Kidney (tissue), 14 donors: ENCODE measurements around the gene POLL. TPM values are rescaled to one million over a fixed set of nuclear protein-coding genes. Genes with fewer than 3 reads are reported as not detected.

ENCODE experiments used
- DNase-seq, 5 donors: peaks; one replicate each; pipeline ENCODE4 v3.0.0-alpha.2; 2013 to 2020
- FAIRE-seq: peaks from 2 replicates; lab custom pipeline; 2012; peaks lifted over from hg19 to GRCh38; lab: Jason Lieb, UNC
- H3K27ac ChIP-seq, 2 donors: one replicate each; pipeline ENCODE4 v1.7.0; 2013; ENCODE audit warnings: low read depth in 2 of 2, low read length in 2 of 2, inconsistent platforms in 1 of 2
- H3K27me3 ChIP-seq: one replicate; pipeline ENCODE4 v1.7.1; 2013; ENCODE audit warnings: low read length, inconsistent platforms; ENCODE audit not compliant: control insufficient read depth, insufficient read depth
- H3K36me3 ChIP-seq, 3 donors: one replicate each; pipeline versions ENCODE4 v1.7.0 to v1.7.1; 2013; ENCODE audit warnings: low read length in 3 of 3, control low read depth in 1 of 3, inconsistent platforms in 1 of 3; ENCODE audit not compliant: insufficient read depth in 3 of 3, control insufficient read depth in 2 of 3
- H3K4me1 ChIP-seq, 3 donors: one replicate each; pipeline versions ENCODE4 v1.7.0 to v1.7.1; 2013; ENCODE audit warnings: low read length in 3 of 3, inconsistent platforms in 1 of 3, low read depth in 1 of 3; ENCODE audit not compliant: control insufficient read depth in 2 of 3, insufficient read depth in 2 of 3
- H3K4me3 ChIP-seq, 3 donors: one replicate each; pipeline versions ENCODE4 v1.7.0 to v1.8.1; 2013; ENCODE audit warnings: low read length in 3 of 3, control low read depth in 1 of 3, inconsistent platforms in 1 of 3
- H3K9ac ChIP-seq, 3 donors: one replicate each; pipeline versions ENCODE4 v1.7.0 to v1.7.1; 2013; ENCODE audit warnings: low read length in 3 of 3, control low read depth in 1 of 3, inconsistent platforms in 1 of 3
- H3K9me3 ChIP-seq, 3 donors: one replicate each; pipeline versions ENCODE4 v1.7.0 to v1.7.1; 2013; ENCODE audit warnings: low read length in 3 of 3, control low read depth in 1 of 3, inconsistent platforms in 1 of 3; ENCODE audit not compliant: control insufficient read depth in 2 of 3, insufficient read depth in 1 of 3
- intact Hi-C: fragments of 100-400 bp; cut with DNase I; formaldehyde crosslinking; loops from one replicate; pipeline ENCODE4 v1.11.1; 2022
- polyA plus RNA-seq: library from polyadenylated mRNA; stranded (reverse); fragments of 350-450 nt; fragmentation: Illumina TruSeq; extraction: RNeasy Lipid Tissue Mini Kit (QIAGEN cat#74804); gene quantifications from one replicate; pipeline ENCODE4 v1.2.3, GENCODE V29; 2014; ENCODE audit warnings: low read depth, low replicate concordance; ENCODE audit not compliant: insufficient read depth
- total RNA-seq: library from RNA; stranded (reverse); fragmentation: NEBNext Ultra II Directional; extraction: Animal tissue kit (Norgen Biotek cat#: 25700); gene quantifications from one replicate; pipeline ENCODE4 v1.2.1, GENCODE V29; 2021
- TF ChIP-seq, protein P1 (sequence below): IDR thresholded peaks from 3 replicates; pipeline ENCODE4 v1.5.1; 2012; ENCODE audit warnings: mild to moderate bottlenecking, moderate library complexity, borderline replicate concordance; ENCODE audit not compliant: insufficient read depth; ENCODE audit errors: extremely low read depth
- donor health status: control.
- donor health status: control.
- donor health status: control.
- donor health status: control.
- donor health status: control.
- donor health status: DM: yes; HTN: yes; CAD: no.
- donor health status: Normal renal cell carcinoma (clear cell type).

Gene POLL
- total and polyA plus RNA-seq, 2 donors from 2014 or later = 27.5 to 35.2 TPM

DNA sequence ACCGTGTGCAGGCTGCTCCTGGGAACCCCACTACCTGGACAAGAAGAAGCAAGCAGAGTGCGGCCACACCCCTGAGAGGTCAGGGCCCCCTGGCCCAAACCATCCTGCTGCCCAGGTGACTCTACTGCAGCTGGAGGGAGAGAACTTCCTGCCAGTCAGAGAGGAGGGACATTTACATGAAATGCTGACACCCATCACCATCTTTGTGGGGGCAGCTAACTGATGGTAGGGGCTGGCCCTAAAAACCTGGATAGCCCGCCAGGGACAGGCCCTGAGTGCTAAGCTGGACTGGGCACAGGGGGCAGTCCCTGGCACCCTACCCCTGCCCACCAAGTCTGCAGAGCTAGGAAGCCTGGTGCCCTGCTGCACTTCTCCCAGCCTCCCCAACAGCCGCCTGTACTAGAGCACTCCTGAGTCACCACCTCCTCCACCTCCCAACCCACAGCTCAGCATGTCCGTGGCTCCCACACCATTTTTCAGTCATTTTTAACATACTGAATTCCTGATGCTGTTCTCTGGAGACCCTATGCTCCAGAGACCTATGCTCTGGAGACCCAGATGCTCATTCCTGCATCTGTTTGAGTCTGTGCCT lies 27.6 kb upstream of the POLL start:
- H3K9ac ChIP-seq = no peak overlapping the region
- no peak overlapping the region for H3K4me3 ChIP-seq
- no peaks in the 10 kb centered on the region for H3K27me3 ChIP-seq
- intact Hi-C loops = no loop called here
- H3K36me3 ChIP-seq = peaks cover 0 to 20% (median 12%) of the 10 kb centered on the region in 3 donors
- TF ChIP-seq, protein P1, sequence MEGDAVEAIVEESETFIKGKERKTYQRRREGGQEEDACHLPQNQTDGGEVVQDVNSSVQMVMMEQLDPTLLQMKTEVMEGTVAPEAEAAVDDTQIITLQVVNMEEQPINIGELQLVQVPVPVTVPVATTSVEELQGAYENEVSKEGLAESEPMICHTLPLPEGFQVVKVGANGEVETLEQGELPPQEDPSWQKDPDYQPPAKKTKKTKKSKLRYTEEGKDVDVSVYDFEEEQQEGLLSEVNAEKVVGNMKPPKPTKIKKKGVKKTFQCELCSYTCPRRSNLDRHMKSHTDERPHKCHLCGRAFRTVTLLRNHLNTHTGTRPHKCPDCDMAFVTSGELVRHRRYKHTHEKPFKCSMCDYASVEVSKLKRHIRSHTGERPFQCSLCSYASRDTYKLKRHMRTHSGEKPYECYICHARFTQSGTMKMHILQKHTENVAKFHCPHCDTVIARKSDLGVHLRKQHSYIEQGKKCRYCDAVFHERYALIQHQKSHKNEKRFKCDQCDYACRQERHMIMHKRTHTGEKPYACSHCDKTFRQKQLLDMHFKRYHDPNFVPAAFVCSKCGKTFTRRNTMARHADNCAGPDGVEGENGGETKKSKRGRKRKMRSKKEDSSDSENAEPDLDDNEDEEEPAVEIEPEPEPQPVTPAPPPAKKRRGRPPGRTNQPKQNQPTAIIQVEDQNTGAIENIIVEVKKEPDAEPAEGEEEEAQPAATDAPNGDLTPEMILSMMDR = no peak
- no peaks in the 10 kb centered on the region for H3K4me1 ChIP-seq
- DNase-seq (peak in 1 of 5 donors; percentile 27), FAIRE-seq (no peak)
- H3K27ac ChIP-seq = no peak overlapping the region
- H3K9me3 ChIP-seq = no peaks in the 10 kb centered on the region

- Histone ChIP-seq H3K9ac (no peak overlapping the region), H3K27ac (no peak overlapping the region), H3K4me3 (no peak overlapping the region), H3K9me3 (no peaks in the 10 kb centered on the region), H3K36me3 (peaks cover 0 to 25% (median 14%) of the 10 kb centered on the region in 3 donors), H3K27me3 (no peaks in the 10 kb centered on the region), H3K4me1 (no peaks in the 10 kb centered on the region)
- intact Hi-C loops = no loop called here
- FAIRE-seq (no peak), DNase-seq (peak in 2 of 5 donors; percentile 18 to 41)
- TF ChIP-seq, protein P1 = no peak
These were observed 26.8 kb upstream of the POLL start for GRCh38 chr10:101614663-101615524.

DNA sequence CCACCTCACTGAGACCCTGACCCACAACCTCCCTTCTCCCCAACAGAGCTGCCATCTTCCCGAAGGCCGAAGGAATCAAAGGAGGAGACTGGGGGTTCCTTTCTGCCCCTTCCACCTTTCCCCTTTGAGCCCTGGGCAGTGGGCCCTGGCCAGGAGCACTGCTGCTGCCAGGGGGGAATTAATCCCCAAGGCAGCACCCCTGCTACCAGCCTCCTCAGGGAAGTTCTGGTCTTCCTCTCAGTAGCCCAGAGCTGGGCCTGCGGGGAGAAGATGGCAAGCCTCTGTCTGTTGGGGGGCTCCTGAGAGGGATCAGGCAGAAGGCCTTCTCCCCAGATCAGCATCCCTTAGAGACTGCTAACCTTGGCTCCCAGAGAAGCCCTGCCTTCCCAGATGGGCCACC lies 25.6 kb upstream of the POLL start:
- TF ChIP-seq, protein P1 = no peak
- H3K9ac ChIP-seq = no peak overlapping the region
- H3K9me3 ChIP-seq = no peaks in the 10 kb centered on the region
- no peak overlapping the region for H3K4me3 ChIP-seq
- peaks cover 0 to 37% (median 20%) of the 10 kb centered on the region in 3 donors for H3K36me3 ChIP-seq
- DNase-seq (no peak), FAIRE-seq (no peak)
- H3K4me1 ChIP-seq = peaks cover 0 to 3% (median 0%) of the 10 kb centered on the region in 3 donors
- no peak overlapping the region for H3K27ac ChIP-seq
- intact Hi-C loops = no loop called here
- no peaks in the 10 kb centered on the region for H3K27me3 ChIP-seq
